ENCODE measurements around the gene NT5C1B.
"Not testable (repeated sequence)": the region's sequence is repeated elsewhere in the genome, so short reads cannot be mapped to it uniquely, and the experiment has no call there.

Gene NT5C1B

DNA sequence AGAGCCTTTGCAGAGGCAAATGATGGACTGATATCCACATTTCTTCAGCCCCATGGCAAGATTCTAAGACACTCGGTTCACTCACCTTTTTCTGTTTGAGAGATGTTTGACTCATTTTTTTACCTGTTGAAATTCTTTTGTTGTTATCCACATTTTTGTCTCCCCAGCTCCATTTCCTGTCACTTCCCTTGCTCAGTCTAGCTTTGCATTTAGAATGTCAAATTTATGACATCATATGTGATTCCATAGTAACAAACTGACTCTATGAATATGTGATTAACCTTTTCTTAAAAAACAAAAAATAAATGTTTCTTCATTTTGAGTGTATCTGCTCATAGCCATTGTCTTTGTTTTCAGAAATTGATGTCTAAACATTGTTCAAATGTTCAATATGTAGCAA is at the start of gene NT5C1B:
Gene NT5C1B, minus strand, starts transcription at position 216 of the 400 bp plus-strand sequence. Its CDS starts 101 bp downstream, at position 115.
- no peak for DNase-seq

GRCh38 chr2:18637196-18637595 is 47.8 kb upstream of the NT5C1B start:
- no peak for DNase-seq

DNA sequence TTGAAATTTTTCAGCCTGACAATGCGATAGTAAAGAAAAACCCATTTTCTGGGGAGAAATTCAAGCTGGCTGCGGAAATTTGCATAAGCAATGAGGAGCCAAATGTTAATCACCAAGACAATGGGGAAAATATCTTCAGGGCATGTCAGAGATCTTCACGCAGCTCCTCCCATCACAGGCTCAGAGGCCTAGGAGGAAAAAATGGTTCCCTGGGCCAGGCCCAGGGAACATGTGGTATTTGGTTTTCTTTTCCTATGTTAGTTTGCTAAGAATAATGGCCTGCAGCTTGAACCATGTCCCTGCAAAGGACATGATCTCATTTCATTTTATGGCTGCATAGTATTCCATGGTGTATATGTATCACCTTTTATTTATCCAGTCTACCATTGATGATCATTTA is 43.3 kb upstream of the NT5C1B start:
- DNase-seq = not testable (repeated sequence)

- no peak for DNase-seq
Measured at GRCh38 chr2:18630941-18631340, 41.6 kb upstream of the NT5C1B start.

DNA sequence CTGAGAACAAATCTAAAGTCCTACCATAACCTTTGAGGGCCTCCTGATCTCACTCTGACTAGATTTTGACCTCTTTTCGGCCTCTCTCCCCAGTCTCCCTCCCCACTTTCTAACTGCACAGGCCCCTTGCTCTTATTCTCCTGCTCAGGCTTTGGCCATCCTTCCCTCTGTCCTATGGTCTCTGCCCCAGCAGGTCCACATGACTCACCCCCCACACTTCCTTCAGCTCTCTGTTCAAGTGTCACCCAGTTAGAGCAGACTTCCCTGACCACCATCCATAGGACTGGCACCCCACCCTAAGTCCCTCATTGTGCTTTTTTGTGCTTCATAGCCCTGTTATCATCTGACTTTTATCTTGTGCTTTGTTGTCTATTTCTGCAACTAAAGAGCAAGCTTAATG is 41.2 kb upstream of the NT5C1B start:
- DNase-seq = no peak

DNA sequence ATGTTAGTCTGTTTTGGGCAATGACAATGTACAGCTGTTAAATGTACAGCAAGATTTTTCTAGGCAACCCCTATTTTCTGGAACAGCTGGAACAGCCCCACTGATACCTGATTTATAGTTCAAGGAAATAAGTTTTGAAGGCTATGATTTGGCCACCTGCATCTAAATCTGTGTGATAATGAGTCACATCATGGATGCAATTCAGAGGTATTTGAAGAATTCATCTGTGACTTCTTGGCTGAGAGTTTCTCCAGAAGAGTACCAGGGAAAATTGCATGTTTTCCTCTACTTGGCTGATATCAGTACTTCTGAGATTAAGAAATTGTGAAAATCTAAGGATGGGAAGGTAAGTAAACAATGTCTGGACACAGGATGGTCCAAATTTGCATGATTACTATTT is 40.7 kb upstream of the NT5C1B start:
- no peak for DNase-seq

DNA sequence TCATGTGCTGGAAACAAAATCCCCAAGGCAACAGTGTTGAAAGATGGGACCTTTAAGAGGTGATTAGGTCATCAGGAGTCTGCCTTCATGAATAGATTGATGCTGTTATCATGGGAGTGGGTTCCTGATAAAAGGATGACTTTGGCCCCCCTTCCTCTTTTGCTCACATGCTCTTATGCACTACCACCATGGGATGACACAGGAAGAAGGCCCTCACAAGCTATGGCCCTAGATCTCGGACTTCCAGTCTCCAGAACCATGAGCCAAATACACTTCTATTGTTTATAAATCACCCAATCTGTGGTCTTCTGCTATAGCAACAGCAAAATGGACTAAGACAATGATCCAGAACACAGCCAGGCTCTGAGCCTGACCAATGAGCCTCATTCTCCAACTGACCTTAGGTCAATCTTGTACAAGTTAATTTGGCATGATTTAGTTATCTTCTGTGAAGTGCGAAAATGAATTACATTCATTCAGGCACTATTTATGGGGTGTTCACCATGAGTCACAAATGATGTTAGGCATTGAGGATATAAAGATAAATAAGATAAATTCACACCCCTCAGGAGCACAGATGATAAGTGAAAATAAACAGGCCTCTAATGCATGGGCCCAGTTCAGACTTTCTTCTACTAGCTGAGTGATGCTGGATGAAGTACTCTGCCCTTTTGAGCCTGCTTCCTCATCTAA is 37.7 kb upstream of the NT5C1B start:
- DNase-seq = no peak

DNA sequence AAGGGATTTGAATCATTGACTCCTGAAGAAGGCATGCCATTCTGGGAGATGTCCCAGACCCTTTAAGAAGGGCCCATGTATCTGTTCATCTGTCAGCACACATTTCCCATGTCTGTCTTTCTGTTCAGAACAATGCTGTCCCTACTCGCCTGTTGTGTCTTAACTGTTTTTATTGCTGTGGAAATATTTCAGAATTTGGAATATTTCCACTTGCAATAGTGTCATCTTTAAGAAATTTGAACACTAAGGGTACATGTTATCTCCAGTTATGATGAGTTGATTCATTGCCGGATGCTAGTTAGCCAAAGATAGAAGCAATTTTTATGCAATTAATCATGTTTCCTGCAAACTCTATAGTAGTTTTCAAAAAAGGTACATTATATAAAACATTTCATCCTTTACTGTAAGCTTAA is 36.9 kb upstream of the NT5C1B start:
- no peak for DNase-seq

DNA sequence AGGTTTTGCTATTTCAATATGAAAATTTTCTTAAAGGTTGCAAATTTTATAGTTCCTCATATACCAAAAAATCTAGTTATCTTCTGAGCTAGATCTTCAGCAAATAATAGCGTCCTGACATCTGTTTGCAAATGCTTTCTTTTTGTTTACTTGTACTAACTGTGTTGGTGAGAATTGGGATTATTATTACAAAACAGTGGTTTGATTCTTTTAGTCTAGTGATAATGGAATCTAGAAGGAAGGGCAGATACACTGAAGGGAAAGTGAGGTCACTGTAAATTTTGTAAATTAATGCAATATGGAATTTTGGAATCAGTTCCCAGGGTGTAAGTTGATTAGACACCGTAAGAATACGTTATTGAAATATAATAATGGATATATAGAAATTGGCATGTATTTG is 36.2 kb upstream of the NT5C1B start:
- no peak for DNase-seq

- DNase-seq = no peak
Measured at GRCh38 chr2:18623782-18624181, 34.4 kb upstream of the NT5C1B start.

GRCh38 chr2:18620867-18621632 is 31.7 kb upstream of the NT5C1B start:
- DNase-seq = no peak

- DNase-seq = no peak
Measured at GRCh38 chr2:18619091-18619490, 29.7 kb upstream of the NT5C1B start.

- no peak for DNase-seq
Measured at GRCh38 chr2:18614041-18614440, 24.7 kb upstream of the NT5C1B start.

GRCh38 chr2:18612133-18612532 is 22.8 kb upstream of the NT5C1B start:
- DNase-seq = no peak

GRCh38 chr2:18611604-18612003 is 22.2 kb upstream of the NT5C1B start:
- no peak for DNase-seq

DNA sequence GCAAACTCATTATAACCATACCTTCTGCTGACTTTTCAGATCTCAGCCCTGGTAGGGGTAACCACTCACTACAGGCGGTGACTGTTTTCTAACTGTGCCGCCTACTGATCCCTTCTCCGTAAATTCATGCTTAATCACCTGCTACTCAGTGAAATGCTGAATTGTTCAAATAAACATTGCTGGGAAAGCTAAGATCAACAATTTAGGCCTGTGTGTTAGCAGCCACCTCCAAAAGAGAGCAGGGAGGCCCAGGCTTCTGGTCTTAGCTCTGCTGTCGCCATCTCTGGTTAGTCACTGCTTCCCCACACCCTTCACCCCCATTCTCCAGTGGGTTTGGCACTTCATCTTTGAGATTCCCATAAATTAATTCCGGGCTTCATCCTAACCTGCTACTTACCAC is 21.8 kb upstream of the NT5C1B start:
- no peak for DNase-seq

DNA sequence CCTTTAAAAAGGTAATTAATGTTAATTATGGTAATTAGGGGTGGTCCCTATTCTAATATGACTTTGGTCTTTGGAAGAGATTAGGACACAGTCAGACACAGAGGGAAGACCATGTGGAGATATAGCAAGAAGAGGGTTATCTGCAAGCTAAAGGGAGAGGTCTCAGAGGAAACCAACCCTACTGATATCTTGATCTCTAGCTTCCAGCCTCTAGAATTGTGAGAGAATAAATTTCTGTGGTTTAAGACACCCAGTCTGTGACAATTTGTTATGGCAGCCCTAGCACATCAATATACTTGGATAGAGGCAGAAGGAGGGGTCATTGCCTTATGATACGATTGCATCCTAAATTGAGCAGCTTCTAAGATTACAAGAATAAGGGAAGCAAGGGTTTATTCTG is 21.3 kb upstream of the NT5C1B start:
- DNase-seq = no peak

DNA sequence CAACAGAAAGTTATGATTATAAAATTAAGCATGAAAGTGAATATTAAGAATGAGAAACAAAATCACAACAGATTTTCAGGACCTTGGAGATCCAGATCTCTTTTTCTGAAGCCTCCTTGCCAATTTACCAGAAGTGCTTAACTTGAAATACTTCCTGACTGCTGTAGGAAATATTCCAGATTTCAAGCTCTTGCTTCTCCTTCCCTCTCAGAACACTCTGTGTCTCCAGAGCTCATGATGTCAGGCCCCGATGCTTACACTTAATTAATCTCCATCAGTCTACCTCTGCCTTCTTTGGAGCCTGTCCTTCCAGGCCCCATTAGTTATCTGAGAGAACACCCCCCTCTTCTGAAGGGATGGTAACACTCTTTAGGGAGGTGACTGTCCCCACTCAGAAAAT is 20.7 kb upstream of the NT5C1B start:
- no peak for DNase-seq

- DNase-seq = no peak
Measured at GRCh38 chr2:18605115-18605514, 15.7 kb upstream of the NT5C1B start.

GRCh38 chr2:18604531-18604885 is 15.1 kb upstream of the NT5C1B start:
- no peak for DNase-seq

- no peak for DNase-seq
Measured at GRCh38 chr2:18603854-18604530, 14.6 kb upstream of the NT5C1B start.

- no peak for DNase-seq
Measured at GRCh38 chr2:18602298-18602697, 12.9 kb upstream of the NT5C1B start.

- no peak for DNase-seq
Measured at GRCh38 chr2:18600255-18600613, 10.9 kb upstream of the NT5C1B start.

Data from activated effector memory CD4-positive, alpha-beta T cell treated with Interleukin-2 at 50 U/mL for 16 hours (primary cell).